Measurements from ENCODE around the gene MORN1.

The MORN1 gene

DNA sequence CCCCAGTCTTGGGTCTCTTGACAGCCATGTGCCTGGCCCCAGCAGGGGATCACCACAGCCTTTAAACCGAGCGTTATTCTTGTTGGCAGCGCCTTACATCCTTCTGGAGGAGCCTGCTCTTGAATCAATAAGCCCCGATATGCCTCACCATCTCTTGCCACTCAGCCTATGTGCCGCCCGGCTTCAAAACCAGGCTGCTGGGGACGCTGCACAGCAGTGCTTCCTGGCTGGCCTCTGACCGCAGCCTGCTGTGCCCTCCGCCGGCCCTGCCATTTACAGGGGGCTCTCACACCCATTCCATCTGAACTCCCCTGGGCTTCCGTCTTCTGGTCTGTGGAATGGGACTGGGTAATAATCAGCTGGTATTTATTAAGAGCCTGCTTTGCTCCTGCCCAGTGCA is 24.0 kb upstream of the MORN1 start:
- H3K4me3 ChIP-seq (ENCODE audit: low read depth, low read length), result no peak overlapping the region
- TF ChIP-seq CTCF (IDR thresholded peaks at IDR 0.05; ENCODE audit: low read depth, low read length), result no peak

- no peak overlapping the region for H3K4me3 ChIP-seq (ENCODE audit: low read depth, low read length)
Observed at GRCh38 chr1:2414297-2414958, 23.1 kb upstream of the MORN1 start.

DNA sequence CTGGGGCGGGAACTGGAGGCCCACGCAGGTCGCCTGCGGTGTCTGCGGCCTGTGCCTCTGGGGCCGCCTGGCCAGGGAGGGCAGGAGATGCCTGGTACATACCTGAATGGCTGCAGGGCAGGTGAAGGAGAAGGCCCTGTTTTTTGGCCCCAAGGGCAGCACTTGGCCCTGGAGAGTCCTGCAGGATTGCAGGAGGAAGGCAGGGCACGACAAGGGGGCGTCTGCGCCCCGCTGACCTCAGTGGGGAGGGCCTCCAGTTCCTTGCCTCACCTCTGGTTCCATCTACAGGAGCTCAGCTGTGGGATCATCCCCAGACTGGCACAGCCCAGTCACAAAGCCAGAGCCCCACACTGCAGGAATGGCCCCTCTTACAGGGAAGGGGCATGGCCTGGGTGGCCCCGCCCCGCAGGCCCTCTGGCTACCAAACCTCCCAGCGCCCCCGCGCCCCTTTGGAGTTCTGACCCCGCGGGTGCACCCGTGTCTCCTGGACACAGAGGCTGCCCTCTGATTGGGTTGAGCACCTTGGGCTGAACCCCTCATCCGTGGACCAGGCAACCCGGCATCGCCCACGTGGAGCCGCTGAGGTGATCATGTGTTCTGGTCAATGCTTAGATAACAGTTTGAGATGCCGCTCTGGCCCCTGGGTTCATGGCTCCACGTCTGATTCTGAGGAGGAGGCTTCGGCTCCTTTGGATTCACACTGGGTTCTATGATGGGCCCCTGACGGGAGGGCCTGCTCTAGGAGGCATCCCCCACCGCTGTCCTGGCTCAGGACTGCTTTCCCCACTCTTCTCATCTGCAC is 22.3 kb upstream of the MORN1 start:
- TF ChIP-seq CTCF (IDR thresholded peaks at IDR 0.05; ENCODE audit: low read depth, low read length), result no peak
- H3K4me3 ChIP-seq (ENCODE audit: low read depth, low read length), result peak overlapping the region; percentile 65

More at GRCh38 chr1:2414297-2414958, 23.1 kb upstream of the MORN1 start:
- peak; percentile 88 for TF ChIP-seq CTCF (IDR thresholded peaks at IDR 0.05; ENCODE audit: low read depth, low read length)

GRCh38 chr1:2412773-2413494 is 21.6 kb upstream of the MORN1 start:
- no peak for TF ChIP-seq CTCF (IDR thresholded peaks at IDR 0.05; ENCODE audit: low read depth, low read length)

DNA sequence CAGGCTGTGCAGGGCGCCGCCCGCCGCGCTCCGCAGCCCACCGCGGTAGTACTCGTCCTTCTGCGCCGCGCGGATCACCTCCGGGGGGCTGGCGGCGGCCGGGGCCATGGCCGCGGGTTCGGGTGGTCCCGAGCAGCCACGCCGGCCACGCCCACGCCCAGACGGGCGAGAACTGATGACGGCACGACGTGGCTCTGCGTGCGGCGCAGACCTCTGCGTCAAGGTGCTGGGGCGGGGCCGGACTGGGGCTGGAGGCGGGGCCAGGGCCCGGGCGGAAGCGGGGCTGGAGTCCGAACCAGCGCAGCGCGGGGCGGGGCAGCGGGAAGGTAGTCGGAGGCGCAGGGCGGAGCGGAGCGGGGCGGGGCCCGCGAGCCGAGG is 21.0 kb upstream of the MORN1 start, which contains the start of gene PEX10:
PEX10 (minus strand) TSS at position 170 of the 378 bp plus-strand sequence; CDS start at position 108, 62 bp downstream.
- no peak for TF ChIP-seq CTCF (IDR thresholded peaks at IDR 0.05; ENCODE audit: low read depth, low read length)
- H3K4me3 ChIP-seq (ENCODE audit: low read depth, low read length), result peak within 1 kb of the TSS; percentile 85

More at GRCh38 chr1:2412773-2413494, 21.6 kb upstream of the MORN1 start:
- H3K4me3 ChIP-seq (ENCODE audit: low read depth, low read length), result peak overlapping the region; percentile 65

DNA sequence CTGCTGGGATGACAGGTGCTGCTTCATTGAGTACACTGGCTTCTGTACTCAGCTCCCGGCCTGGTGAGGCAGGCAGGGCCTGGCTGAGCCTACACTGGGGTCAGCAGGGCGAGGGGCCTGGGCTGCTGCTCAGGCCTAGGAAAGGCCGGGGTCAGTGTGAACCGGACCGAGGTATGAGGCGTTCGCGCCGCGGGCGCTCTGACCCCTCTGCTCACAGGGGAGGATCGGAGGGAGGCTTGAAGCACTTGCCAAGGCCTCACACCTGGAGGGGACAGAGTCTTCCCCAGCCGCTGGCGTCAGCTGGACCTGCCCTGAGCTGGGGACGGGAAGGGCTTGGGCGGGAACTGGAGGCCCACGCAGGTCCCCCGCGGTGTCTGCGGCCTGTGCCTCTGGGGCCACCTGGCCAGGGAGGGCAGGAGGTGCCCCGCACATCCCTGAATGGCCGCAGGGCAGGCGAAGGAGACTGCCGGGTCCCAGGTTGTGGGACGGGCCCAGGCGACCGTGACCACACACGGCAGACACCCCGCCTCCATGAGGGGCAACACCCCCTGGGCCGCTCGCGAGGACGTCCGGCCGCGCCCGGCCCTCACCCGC is 20.5 kb upstream of the MORN1 start:
- H3K4me3 ChIP-seq (ENCODE audit: low read depth, low read length), result peak overlapping the region; percentile 85
- TF ChIP-seq CTCF (IDR thresholded peaks at IDR 0.05; ENCODE audit: low read depth, low read length), result no peak
